Measurements from ENCODE around the gene IFIT3.

IFIT3 gene

DNA sequence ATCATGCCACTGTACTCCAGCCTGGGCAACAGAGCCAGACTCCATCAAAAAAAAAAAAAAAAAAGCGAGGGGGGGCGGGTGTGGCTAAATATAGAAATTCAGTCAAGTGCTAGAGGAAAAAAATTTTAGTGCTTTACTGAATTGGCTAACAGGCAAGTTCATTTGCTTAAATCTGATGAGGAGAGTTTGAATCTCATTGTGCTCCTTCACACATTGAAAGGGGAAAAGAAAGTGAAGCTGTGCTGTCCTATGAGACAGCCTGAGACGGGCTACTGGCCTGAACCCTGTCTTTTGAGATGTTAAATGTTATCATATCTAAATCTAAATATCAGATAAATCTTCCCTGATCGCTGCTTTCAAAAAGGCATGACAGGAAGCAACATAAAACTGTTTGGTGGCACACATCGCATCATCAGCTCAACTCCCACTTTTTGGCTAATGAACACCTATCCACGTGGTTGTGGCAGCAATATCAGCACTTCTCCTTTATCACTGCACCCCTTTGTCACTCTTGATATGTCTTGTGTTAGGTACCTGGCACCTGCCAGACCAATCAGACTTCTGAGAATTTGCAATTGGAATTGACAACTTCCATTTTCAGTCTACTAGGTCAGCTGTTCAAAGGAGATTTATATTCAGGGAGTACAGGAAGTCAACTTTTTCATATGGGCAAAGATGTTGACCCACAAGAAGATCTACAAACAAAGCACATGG lies 36.1 kb downstream of the IFIT3 start:
- no peak for FAIRE-seq

DNA sequence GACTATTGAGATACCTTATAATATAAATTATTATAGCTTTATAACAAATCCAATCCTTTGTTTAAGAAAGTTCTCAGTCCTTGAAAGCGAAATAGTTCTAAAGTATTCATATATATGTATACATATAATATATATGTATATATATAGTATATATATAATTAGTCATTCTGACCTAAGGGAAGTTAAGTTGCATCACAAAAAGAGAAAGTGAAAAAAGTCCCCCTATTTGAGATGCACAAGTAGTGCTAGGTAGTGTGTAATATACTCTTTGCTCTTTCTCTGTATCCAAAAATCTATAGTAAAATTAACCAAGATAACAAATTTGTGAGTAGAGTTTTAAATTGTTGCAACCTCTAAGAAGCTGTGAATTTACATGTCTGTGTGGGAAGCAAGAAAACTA lies 36.7 kb downstream of the IFIT3 start:
- no peak for FAIRE-seq

DNA sequence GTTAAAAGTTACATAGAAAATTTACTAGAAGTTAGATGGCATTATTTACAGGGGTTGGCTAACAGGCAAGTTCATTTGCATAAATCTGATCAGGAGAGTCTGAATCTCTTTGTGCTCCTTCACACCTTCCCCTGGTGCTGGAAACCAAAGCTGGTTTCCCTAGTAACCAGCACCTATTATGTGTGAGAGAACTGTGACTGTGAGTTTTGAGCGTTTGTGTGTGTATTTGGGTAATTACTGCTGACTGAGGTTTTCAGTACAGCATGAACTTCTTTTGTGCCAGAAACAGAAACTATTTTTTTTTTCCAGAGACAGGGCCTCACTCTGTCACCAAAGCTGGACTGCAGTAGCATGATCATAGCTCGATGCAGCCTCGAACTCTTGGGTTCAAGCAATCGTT lies 39.7 kb downstream of the IFIT3 start:
- no peak for FAIRE-seq

DNA sequence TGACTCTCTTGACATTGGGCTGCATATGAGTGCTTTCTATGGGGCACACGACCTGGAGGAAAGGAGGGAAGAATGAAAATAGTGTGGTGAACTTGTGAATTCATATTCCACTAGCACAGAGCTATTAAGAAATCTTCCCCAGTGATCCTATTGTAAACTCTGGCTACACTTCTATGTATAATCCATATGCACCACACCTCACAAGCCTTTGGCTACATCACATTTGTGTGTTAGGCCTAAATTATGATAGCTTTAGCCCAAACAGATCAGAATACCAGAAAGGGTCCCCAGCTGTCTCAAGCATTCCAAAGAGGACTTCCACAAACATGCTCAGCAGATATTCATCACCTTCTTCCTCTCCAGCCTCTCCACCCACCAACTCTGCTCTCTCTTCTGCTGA lies 40.3 kb downstream of the IFIT3 start:
- no peak for FAIRE-seq

DNA sequence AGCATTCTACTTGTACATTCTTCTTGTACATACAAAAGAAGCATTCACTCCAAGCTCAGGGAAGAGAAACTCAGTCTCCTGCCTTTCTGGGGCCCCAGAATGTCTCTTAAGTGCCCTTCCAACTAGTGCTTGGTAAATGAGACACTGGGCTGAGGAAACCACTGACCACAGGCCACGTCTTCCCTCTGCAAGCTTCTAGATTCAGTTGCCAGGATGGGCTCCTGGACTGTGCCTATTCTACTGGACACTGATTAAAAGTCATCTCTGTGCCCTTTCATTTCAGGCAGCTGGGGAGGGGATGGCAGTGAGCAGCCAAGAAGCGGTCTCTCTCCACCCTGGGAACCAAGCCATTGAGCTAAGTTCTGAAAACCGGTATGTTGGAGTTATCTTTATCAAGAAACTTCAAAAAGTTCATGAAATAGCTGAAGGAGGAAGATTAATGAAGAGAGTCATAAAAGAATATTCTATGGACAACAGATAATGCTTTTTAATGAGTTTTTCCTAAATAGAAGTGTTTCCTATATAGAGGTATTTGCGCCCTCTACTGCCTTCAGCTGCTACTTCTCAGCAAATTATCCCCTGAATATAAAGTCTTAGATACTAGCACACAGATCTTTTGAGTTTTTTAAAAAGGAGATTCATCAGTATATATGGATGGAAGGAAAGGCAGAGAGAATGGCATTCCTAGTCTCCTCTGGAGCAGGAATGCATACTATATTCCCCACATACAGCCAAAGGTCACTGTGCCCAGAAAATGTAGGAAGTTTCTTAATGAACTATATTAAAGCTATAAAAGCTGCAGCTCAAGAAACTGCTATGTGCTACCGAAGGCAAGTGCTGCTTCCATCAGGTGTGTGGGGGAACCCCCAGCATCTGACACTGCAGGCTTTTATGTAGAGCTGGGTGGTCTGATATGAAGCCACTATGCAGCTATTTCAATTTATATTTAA lies 41.6 kb downstream of the IFIT3 start:
- FAIRE-seq, result peak; percentile 96

DNA sequence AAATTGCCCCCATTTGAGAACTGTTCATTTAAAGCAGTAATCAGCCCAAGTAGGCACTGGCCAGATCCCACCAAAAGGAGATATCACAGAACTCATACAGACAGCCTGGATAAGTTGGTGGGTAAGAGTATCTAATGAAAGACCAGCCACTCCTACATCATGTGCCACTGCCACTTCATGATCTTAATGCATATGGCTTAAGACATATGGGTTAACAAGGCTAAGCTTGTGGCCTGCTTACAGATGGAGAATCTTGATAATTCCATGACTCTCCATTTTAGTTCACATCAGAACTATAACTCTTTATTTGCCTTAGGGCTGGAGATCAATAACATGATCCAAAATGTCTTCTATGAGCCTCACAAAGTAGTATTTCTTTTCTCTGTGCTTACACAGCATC lies 43.3 kb downstream of the IFIT3 start:
- FAIRE-seq, result no peak

DNA sequence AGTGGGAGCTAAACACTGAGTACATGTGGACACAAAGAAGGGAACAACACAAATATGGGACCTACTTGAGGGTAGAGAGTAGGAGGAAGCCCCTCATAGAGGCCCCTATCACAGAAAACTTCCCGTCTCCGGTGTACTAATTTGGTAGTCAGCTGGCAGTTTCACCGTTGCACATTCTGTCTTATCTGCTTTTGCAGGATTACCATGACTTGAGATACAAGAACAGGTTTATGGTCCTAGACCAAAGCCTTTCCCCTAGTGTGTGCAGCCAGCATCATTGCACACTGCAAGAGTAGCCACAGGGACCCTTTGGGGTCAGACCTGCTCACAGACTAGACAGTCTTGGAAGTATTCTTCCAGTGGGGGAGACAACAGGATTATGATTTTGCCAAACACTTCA lies 44.2 kb downstream of the IFIT3 start:
- no peak for FAIRE-seq

DNA sequence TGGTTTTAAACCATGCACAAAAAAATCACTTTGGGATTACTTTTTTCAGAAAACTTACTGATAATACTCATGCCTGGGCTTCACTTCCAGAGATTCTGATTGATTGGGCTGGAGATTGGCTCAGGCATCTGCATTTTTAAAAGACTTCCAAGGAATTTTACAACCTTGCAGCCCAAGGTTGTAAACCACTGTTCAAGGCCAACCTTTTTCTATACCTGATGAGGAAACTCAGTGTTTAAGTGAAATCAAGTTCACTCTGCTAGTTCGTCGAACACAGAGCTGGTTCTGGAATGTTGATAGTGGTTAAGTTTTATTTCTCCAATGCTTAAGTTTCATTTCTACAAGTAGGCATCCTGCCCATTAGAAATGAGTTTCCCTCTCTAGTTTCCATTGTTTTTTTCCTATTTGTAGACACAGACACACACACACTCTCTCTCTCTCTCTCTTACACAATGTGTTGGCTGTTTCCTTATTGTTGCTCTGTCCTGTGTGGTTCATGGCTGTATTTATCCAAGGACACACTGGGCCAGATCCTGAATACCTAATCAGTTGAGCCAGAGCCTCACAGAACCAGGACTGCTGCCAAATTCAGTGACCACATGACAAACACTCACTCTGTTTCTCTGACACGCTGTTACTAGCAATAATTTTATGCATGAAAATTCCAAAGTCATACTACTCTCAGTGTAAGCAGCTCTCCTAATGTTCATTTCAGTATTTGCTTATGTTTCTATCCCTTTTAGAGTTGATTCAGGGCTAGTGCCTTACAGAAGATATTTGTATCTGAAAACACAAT lies 46.3 kb downstream of the IFIT3 start:
- FAIRE-seq, result no peak

DNA sequence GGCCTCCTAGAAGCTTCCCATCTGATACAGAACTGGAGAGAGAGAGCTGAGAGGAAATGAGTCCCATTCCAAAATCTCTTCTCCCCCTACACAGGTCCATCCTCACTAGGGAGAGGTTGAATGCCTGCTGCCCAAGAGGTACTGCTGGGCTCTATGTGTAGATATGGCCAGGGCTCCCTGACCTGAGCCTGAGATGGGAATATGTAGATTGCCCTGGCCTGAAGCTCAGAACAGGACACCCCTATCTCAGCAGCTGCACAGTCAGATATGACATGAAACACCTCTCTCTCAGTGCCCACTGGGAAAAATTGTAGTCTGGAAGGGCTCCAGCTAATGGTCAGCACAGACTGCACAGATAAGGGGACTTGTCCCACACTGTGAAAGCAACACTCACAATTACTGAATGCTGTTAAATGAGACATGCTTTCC lies 46.9 kb downstream of the IFIT3 start:
- FAIRE-seq, result no peak

DNA sequence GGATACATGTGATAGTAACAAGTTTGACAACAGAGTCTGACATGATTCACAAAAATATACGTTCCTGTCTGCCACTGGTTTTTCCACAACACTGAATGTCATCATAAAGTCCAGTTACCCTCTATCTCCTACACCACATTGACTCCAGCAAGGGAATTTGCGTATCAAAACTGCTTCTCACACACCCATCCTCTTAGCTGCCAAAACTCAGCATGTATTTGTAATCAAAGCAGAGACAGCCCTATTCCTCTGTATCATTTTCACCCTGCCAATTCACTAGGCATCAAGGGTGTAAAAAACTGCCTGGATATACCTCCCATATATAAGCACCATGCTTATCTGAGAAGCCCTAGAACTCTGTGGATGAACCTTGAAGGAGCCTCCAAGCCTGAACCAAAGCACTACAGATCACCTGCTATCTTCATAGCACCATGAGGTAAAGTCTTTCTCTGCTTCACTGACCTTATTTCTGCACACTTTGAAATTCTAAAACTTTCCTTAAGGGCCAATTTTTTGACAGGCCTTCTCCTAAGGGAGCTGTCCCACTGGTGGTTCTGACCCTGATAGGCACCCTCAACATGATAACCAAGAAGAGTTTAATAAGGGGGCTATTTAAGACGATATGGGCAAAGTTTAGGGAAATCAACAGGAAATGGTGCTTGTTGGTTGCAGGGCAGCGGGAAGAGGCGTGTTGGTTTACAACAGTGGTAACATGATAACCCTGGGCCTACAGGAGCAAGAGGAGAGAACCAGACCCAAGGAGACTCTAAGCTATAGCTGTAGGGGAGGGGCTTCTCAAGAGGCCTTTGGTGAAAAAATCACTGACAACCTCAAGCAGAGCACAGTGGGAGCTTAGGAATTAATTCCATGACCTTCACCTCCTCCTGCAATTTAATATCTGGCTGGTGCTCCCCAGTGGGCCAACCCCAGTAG lies 50.2 kb downstream of the IFIT3 start, which contains the start of gene IFIT1B:
Gene IFIT1B (plus strand): TSS at position 352 of the 933 bp plus-strand sequence. CDS start 80 bp downstream, at position 432.
- FAIRE-seq, result no peak

DNA sequence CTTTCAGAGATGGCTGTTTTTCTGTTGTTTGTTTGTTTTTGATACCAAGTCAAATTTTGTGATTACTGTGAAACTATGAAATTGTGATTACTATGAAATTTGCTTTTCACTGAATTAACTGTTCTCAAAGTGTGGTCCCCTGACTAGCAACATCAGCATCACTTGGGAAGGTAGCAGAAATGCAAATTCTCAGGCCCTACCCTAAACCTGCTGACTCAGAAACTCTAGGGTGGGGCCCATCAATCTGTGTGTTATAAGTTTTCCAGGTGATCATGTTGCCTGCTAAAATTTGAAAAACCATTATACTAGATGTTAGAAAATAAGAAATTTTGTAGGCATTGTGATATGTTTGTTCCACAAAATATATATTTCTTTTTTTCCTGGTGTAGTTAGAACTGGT lies 51.3 kb downstream of the IFIT3 start:
- no peak for FAIRE-seq

DNA sequence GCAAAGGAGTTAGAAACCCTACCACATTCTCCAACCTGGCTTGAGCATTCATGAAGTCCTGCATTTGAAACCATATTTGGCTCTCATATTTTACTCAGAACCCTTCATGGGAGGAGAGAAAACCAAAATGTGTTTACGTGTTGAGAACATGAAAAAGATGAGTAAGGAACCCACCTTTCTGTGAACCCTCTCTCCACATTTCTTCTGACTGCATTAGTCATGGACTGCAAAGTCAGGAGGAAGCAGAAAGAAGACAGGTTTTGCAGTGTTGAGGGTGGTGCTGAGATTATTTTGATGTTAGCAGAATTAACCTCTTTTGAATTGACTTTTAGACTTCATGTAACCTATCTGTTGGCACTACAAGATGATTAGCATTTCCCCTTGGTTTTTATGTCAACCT lies 55.0 kb downstream of the IFIT3 start:
- FAIRE-seq, result no peak

DNA sequence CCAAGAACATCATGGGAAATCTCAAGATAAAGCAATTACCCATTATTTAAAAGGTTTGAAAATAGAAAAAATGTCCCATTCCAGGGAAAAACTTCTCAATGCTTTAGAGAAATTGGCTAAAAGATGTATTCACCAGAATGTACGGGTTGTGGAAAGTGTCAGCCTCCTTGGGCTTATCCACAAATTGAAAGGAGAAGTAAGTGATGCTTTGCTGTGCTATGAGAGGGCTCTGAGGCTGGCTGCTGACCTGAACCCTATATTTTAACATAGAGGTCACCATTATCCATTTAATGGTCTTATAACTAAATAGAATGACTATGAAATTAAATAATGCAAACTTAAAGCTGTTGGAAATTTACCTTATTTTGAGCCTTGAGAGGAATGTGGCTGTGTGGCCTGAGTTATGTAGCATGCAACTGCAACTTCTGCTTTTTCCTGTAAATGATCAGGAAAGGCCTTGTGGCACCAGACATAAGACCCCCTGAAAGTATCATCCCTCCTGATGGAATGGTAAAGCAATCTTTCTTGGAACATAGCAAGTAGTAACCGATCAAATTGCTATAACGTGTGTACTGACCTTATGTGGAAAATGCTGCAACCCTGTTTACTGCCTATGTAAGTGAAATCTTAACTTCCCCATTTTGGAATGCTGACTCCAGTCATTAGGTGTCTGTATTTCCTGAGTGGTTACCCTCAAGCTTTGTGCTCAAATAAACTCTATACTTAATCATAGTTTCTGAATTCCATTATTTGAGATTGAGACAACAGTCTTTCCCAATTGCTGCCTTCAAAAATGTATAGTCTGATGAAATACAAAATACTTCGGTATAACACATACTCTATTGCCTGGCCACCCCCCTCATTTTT lies 56.9 kb downstream of the IFIT3 start:
- FAIRE-seq, result no peak

DNA sequence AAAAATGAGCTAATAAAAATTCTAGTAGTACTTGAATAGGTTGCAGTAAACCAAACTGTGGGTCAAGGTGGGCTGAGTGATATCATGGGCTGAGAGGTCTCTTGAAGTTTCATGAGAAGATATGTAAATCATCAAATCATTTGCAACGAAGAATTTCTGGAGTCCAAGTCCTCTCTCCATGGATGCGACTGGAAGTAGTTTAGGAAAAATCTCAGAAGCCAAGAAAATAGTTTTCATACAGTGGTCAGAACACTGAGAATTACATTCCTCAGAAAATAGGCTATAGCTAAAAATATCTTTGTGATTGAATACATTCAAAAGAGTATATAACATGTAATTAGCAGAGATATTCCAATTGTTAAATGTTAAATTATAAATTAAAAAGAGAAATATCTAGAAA lies 61.0 kb downstream of the IFIT3 start:
- FAIRE-seq, result no peak

DNA sequence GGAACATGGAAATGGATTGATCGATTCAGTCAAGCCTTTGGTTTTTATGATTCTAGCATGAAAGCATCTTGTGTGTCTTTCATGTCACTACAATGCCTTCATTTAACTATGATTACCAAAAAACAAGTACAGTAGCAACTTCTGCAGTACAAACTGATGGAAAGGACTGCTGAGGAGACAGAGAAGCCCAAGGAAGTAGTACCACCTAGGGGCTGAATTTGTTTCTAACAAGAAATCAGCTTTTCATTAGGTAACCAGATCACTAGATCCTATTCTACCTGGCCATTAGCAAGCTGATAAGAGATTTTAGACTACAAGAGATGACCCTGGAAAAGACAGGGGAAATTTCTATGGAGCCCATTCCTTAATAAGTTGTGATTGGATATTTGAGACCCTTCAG lies 61.5 kb downstream of the IFIT3 start:
- FAIRE-seq, result peak; percentile 95
